GM12878 (cell line): ENCODE data around the gene ZNF282. TPM values are rescaled to one million over a fixed set of nuclear protein-coding genes. Genes with fewer than 3 reads are reported as not detected.

Experiments
- ATAC-seq: fragments of 200-7000 bp; cut with Tn5 transposase; 3 replicates; pipeline ENCODE4 v1.9.1; 2020; ENCODE audit warnings: mild to moderate bottlenecking, moderate library complexity
- BruUV-seq: library from RNA; stranded (reverse); fragments of 400-500 nt; replicated peaks from 2 replicates; lab custom pipeline; 2021; lab: Mats Ljungman, UMichigan
- CTCF ChIA-PET: fragments of 300-600 bp; sonication (Branson Sonifier 250); formaldehyde crosslinking; extraction: SDS; loops from one replicate; lab custom pipeline; 2021; ENCODE audit warnings: inconsistent platforms; lab: Yijun Ruan, JAX
- POLR2A ChIA-PET: fragments of 350-600 bp; formaldehyde crosslinking; extraction: SDS; loops from one replicate; lab custom pipeline; 2021; ENCODE audit warnings: inconsistent platforms; lab: Charles Lee
- RAD21 ChIA-PET: fragments of 300-600 bp; sonication (Branson Sonifier 250); formaldehyde crosslinking; loops from one replicate; lab custom pipeline; 2023; ENCODE audit warnings: antibody characterized with exemption; ENCODE audit not compliant: unreplicated experiment; lab: Charles Lee
- SMC1A ChIA-PET: fragments of 300-600 bp; sonication (Branson Sonifier 250); formaldehyde crosslinking; loops from one replicate; lab custom pipeline; 2023; ENCODE audit not compliant: unreplicated experiment, uncharacterized antibody; lab: Charles Lee
- DNase-seq: peaks from one replicate; pipeline ENCODE4 v3.0.0-alpha.2; 2011; ENCODE audit warnings: low read depth, low spot score
- FAIRE-seq: peaks from 3 replicates; lab custom pipeline; 2011; peaks lifted over from hg19 to GRCh38; lab: Jason Lieb, UNC
- H2AFZ ChIP-seq: 2 replicates; pipeline ENCODE4 v1.6.0; 2011; ENCODE audit warnings: low read depth, low read length, control low read depth; ENCODE audit not compliant: control insufficient read depth
- H3K27ac ChIP-seq: 2 replicates; pipeline ENCODE4 v1.5.1; 2011; ENCODE audit warnings: control low read depth; ENCODE audit not compliant: control insufficient read depth, insufficient read depth
- H3K27me3 ChIP-seq, 2 experiments: replicated peaks in 1 of 2; 2 replicates each; pipeline versions ENCODE4 v1.6.0 to v1.6.1; 2011; ENCODE audit warnings: low read length in 1 of 2; ENCODE audit not compliant: control insufficient read depth in 2 of 2, insufficient read depth in 2 of 2
- H3K36me3 ChIP-seq, 2 experiments: 2 replicates each; pipeline ENCODE4 v1.5.1; 2011; ENCODE audit warnings: low read length in 1 of 2; ENCODE audit not compliant: control insufficient read depth in 2 of 2, insufficient read depth in 2 of 2
- H3K4me1 ChIP-seq: 2 replicates; pipeline ENCODE4 v1.6.1; 2011; ENCODE audit warnings: mild to moderate bottlenecking, low read length, moderate library complexity, mixed read lengths; ENCODE audit not compliant: control insufficient read depth, insufficient read depth
- H3K4me2 ChIP-seq: 2 replicates; pipeline ENCODE4 v1.6.0; 2011; ENCODE audit warnings: control low read depth; ENCODE audit not compliant: control insufficient read depth, insufficient read depth
- H3K4me3 ChIP-seq: fragments of 200-600 bp; sonication (generic); 2 replicates; pipeline ENCODE4 v1.5.1; 2016
- H3K79me2 ChIP-seq: 2 replicates; pipeline ENCODE4 v1.6.0; 2011; ENCODE audit warnings: low read length; ENCODE audit not compliant: control insufficient read depth, insufficient read depth
- H3K9ac ChIP-seq: 2 replicates; pipeline ENCODE4 v1.8.0; 2011; ENCODE audit warnings: low read length, control low read depth, mixed read lengths; ENCODE audit not compliant: control insufficient read depth, insufficient read depth
- H3K9me3 ChIP-seq: replicated peaks from 3 replicates; pipeline ENCODE4 v1.5.1; 2011; ENCODE audit warnings: mild to moderate bottlenecking, low read length; ENCODE audit not compliant: control insufficient read depth, insufficient read depth
- H4K20me1 ChIP-seq: 2 replicates; pipeline ENCODE4 v1.6.0; 2011; ENCODE audit not compliant: control insufficient read depth, insufficient read depth
- BACH1 ChIP-seq: fragments of 450-650 bp; IDR thresholded peaks from 2 replicates; pipeline ENCODE4 v1.6.1; 2017; ENCODE audit warnings: mild to moderate bottlenecking, borderline replicate concordance
- BHLHE40 ChIP-seq, 2 experiments: fragments of 450-650 bp in 1 of 2; IDR thresholded peaks; 2 replicates each; pipeline ENCODE4 v1.6.1; 2011 to 2017; ENCODE audit warnings: low read depth in 2 of 2, borderline replicate concordance in 1 of 2, improper control_type of control experiment in 1 of 2, low read length in 1 of 2, mild to moderate bottlenecking in 1 of 2
- EZH2 ChIP-seq: IDR thresholded peaks from 2 replicates; pipeline ENCODE4 v1.6.1; 2012; ENCODE audit warnings: low read depth, mild to moderate bottlenecking, control low read depth, inconsistent platforms, low read length, borderline replicate concordance; ENCODE audit not compliant: control insufficient read depth
- FOXM1 ChIP-seq: IDR thresholded peaks from 2 replicates; pipeline ENCODE4 v1.6.1; 2012; ENCODE audit warnings: low read depth, mild to moderate bottlenecking, inconsistent platforms, low read length, moderate library complexity
- PML ChIP-seq: IDR thresholded peaks from 2 replicates; pipeline ENCODE4 v1.6.1; 2012; ENCODE audit warnings: low read length, inconsistent platforms
- POLR2AphosphoS2 ChIP-seq: IDR thresholded peaks from 2 replicates; pipeline ENCODE4 v1.6.1; 2011; ENCODE audit warnings: low read depth, mild to moderate bottlenecking, low read length, improper control_type of control experiment, moderate library complexity
- PRDM15 ChIP-seq: fragments of 450-650 bp; formaldehyde crosslinking; IDR thresholded peaks from 2 replicates; pipeline ENCODE4 v1.4.0; 2020; ENCODE audit warnings: mild to moderate bottlenecking, moderate library complexity
- SIN3A ChIP-seq: IDR thresholded peaks from 2 replicates; pipeline ENCODE4 v1.6.1; 2012; ENCODE audit warnings: low read depth, low read length, improper control_type of control experiment
- SIX5 ChIP-seq: IDR thresholded peaks from 2 replicates; pipeline ENCODE4 v1.6.1; 2011; ENCODE audit warnings: mild to moderate bottlenecking, low read depth, low read length, moderate library complexity; ENCODE audit not compliant: severe bottlenecking
- SMAD5 ChIP-seq: IDR thresholded peaks from 2 replicates; pipeline ENCODE4 v1.6.1; 2016; ENCODE audit warnings: antibody characterized with exemption, low read depth
- SREBF1 ChIP-seq: IDR thresholded peaks from 2 replicates; pipeline ENCODE4 v1.6.1; 2012; ENCODE audit warnings: mild to moderate bottlenecking, low read length
- SRF ChIP-seq, 2 experiments: IDR thresholded peaks; 2 replicates each; pipeline ENCODE4 v1.6.1; 2011; ENCODE audit warnings: low read depth in 2 of 2, low read length in 2 of 2, mild to moderate bottlenecking in 1 of 2, moderate library complexity in 1 of 2
- TCF12 ChIP-seq: IDR thresholded peaks from 2 replicates; pipeline ENCODE4 v1.6.1; 2011; ENCODE audit warnings: low read depth, mild to moderate bottlenecking, low read length
- ZNF217 ChIP-seq: fragments of 450-650 bp; IDR thresholded peaks from 2 replicates; pipeline ENCODE4 v1.6.1; 2017; ENCODE audit warnings: antibody characterized with exemption, mild to moderate bottlenecking
- WGBS: methylation state at CpG from one replicate; pipeline ENCODE4 v1.1.6; 2016; ENCODE audit warnings: low lambda C conversion rate; ENCODE audit not compliant: insufficient replicate concordance, insufficient coverage; ENCODE audit errors: missing lambda C conversion rate; 5-methylcytosine and 5-hydroxymethylcytosine counted together
- in situ Hi-C: fragments of 300-500 bp; cut with MboI; formaldehyde crosslinking; loops from 9 replicates; pipeline ENCODE4 v1.14.3; 2018; ENCODE audit warnings: mixed read lengths
- intact Hi-C: fragments of 100-400 bp; cut with micrococcal nuclease; formaldehyde crosslinking; loops from one replicate; pipeline ENCODE4 v1.14.2; 2022; ENCODE audit not compliant: unreplicated experiment
- polyA plus RNA-seq, 11 experiments: library from polyadenylated mRNA; depleted of rRNA in 4 of 11; unstranded in 6 of 11; stranded (reverse) in 5 of 11; fragments of >200 nt; fragmentation: Nextera tagmentation in 4 of 11; fragmentation: Illumina TruSeq in 1 of 11; extraction: Ambion mirVana in 4 of 11; extraction: Trizol in 1 of 11; gene quantifications; 1 replicate in 1 of 11; 2 replicates in 10 of 11; pipeline versions ENCODE4 v1.2.1 to v1.2.3, GENCODE V29; 2011 to 2016; ENCODE audit warnings: inconsistent platforms in 2 of 11, missing spikeins in 2 of 11, low read depth in 1 of 11
- total RNA-seq, 4 experiments: library from RNA; depleted of rRNA in 3 of 4; stranded (reverse); fragments of >200 nt in 3 of 4; fragmentation: Illumina TruSeq in 1 of 4; extraction: Trizol in 1 of 4; gene quantifications; 2 replicates each; pipeline versions ENCODE4 v1.2.1 to v1.2.3, GENCODE V29; 2013 to 2021
- TF ChIP-seq, protein P1 (sequence below): IDR thresholded peaks from 2 replicates; pipeline ENCODE4 v1.6.1; 2012; ENCODE audit warnings: mild to moderate bottlenecking, low read depth, low read length

Gene ZNF282
- total and polyA plus RNA-seq, 10 of the 15 experiments (the other 5 are each of a cell fraction or from before 2014, with no cell fraction given), result 0.35 to 28.4 (median 8.1) TPM

GRCh38 chr7:149218469-149219420 lies 23.4 kb downstream of the ZNF282 start:
- POLR2A ChIA-PET, result interaction anchor here (0.6 kb wide), 1 partner anchor 30 kb away, joined by 7 read pairs; no protein-coding TSS in a partner anchor
- ATAC-seq (no peak), DNase-seq (no peak)
- H3K27me3 ChIP-seq, result no peaks in the 10 kb centered on the region
- peaks cover 12 to 18% of the 10 kb centered on the region in 2 experiments; a peak in 3 of 4 replicates for H3K36me3 ChIP-seq
- intact Hi-C loops, result no loop called here
- H3K4me1 ChIP-seq, result no peaks in the 10 kb centered on the region
- no peak overlapping the region for H3K4me2 ChIP-seq
- TF ChIP-seq SREBF1 (no peak), PML (no peak), SMAD5 (no peak), SIN3A (no peak), SRF (IDR thresholded peaks at IDR 0.05; ENCODE audit: low read depth in 2 of 2, low read length in 2 of 2) (no peak), TCF12 (no peak), EZH2 (no peak), BHLHE40 (IDR thresholded peaks at IDR 0.05; ENCODE audit: borderline replicate concordance in 1 of 2, low read depth in 2 of 2, low read length in 1 of 2) (no peak), ZNF217 (no peak), SIX5 (no peak), FOXM1 (no peak), POLR2AphosphoS2 (no peak), PRDM15 (CRISPR knock-in tag) (no peak), BACH1 (no peak)
- TF ChIP-seq, protein P1, sequence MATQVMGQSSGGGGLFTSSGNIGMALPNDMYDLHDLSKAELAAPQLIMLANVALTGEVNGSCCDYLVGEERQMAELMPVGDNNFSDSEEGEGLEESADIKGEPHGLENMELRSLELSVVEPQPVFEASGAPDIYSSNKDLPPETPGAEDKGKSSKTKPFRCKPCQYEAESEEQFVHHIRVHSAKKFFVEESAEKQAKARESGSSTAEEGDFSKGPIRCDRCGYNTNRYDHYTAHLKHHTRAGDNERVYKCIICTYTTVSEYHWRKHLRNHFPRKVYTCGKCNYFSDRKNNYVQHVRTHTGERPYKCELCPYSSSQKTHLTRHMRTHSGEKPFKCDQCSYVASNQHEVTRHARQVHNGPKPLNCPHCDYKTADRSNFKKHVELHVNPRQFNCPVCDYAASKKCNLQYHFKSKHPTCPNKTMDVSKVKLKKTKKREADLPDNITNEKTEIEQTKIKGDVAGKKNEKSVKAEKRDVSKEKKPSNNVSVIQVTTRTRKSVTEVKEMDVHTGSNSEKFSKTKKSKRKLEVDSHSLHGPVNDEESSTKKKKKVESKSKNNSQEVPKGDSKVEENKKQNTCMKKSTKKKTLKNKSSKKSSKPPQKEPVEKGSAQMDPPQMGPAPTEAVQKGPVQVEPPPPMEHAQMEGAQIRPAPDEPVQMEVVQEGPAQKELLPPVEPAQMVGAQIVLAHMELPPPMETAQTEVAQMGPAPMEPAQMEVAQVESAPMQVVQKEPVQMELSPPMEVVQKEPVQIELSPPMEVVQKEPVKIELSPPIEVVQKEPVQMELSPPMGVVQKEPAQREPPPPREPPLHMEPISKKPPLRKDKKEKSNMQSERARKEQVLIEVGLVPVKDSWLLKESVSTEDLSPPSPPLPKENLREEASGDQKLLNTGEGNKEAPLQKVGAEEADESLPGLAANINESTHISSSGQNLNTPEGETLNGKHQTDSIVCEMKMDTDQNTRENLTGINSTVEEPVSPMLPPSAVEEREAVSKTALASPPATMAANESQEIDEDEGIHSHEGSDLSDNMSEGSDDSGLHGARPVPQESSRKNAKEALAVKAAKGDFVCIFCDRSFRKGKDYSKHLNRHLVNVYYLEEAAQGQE, result no peak
- TF ChIP-seq, all 136 proteins: peak for 0
- no peak overlapping the region for H3K4me3 ChIP-seq
- FAIRE-seq, result no peak
- H3K9ac ChIP-seq, result no peak overlapping the region
- in situ Hi-C loops, result no loop called here
- H3K27ac ChIP-seq, result no peak overlapping the region
- RAD21 ChIA-PET, result no interaction called here
- no peaks in the 10 kb centered on the region for H4K20me1 ChIP-seq
- H3K79me2 ChIP-seq, result no peaks in the 10 kb centered on the region
- CTCF ChIA-PET, result no interaction called here
- BruUV-seq, result no TSS peak
- SMC1A ChIA-PET, result interaction anchor here (1.3 kb wide), 1 partner anchor 22 kb away, joined by 3 read pairs; no protein-coding TSS in a partner anchor
- H3K9me3 ChIP-seq, result no peaks in the 10 kb centered on the region
- no peak overlapping the region for H2AFZ ChIP-seq
- 84% methylated on average over 10 of the region's 10 CpGs for WGBS
